H1 (cell line): Measurements from ENCODE around the gene CPNE5. TPM values are rescaled to one million over a fixed set of nuclear protein-coding genes. Genes with fewer than 3 reads are reported as not detected.

Source experiments
- CHD1 ChIP-seq: IDR thresholded peaks from 2 replicates; pipeline ENCODE4 v1.6.1; 2012; ENCODE audit warnings: low read depth, low read length, improper control_type of control experiment
- CHD7 ChIP-seq: fragments of 300-600 bp; sonication (generic); IDR thresholded peaks from 2 replicates; pipeline ENCODE4 v1.7.1; 2012; ENCODE audit warnings: low read length, moderate library complexity, mild to moderate bottlenecking, inconsistent platforms; ENCODE audit not compliant: insufficient replicate concordance
- JUND ChIP-seq: IDR thresholded peaks from 2 replicates; pipeline ENCODE4 v1.6.1; 2011; ENCODE audit warnings: mild to moderate bottlenecking, improper control_type of control experiment, low read length
- TAF7 ChIP-seq: optimal IDR thresholded peaks from 2 replicates; pipeline ENCODE3; 2011; ENCODE audit warnings: low read depth, mild to moderate bottlenecking, inconsistent platforms, low read length, moderate library complexity, borderline replicate concordance
- ZNF274 ChIP-seq: IDR thresholded peaks from 2 replicates; pipeline ENCODE4 v1.7.0; 2012; ENCODE audit warnings: low read length, borderline replicate concordance; ENCODE audit errors: extremely low read depth
- polyA plus RNA-seq, 7 experiments: library from polyadenylated mRNA; depleted of rRNA in 3 of 7; stranded (reverse) in 5 of 7; unstranded in 2 of 7; fragments of >200 nt in 5 of 7; fragments of 200-250 nt in 2 of 7; gene quantifications; 1 replicate in 5 of 7; 2 replicates in 1 of 7; 4 replicates in 1 of 7; pipeline versions ENCODE4 v1.2.1 to v1.2.3, GENCODE V29; 2011 to 2013; ENCODE audit warnings: missing spikeins in 2 of 7, mixed read lengths in 2 of 7
- total RNA-seq: library from RNA; stranded (reverse); fragmentation: NEBNext Ultra II Directional; extraction: Animal tissue kit (Norgen Biotek cat#: 25700); gene quantifications from 2 replicates; pipeline ENCODE4 v1.2.1, GENCODE V29; 2021
- TF ChIP-seq, protein P1 (sequence below): IDR thresholded peaks from 2 replicates; pipeline ENCODE4 v1.6.1; 2012; ENCODE audit warnings: low read length, inconsistent platforms

CPNE5 gene
- total and polyA plus RNA-seq, 2 of the 8 experiments (the other 6 are each of a cell fraction or from before 2014, with no cell fraction given), result 0.88 to 1.8 TPM

- TF ChIP-seq CHD7 (no peak), JUND (no peak), TAF7 (no peak), ZNF274 (no peak), CHD1 (no peak)
- TF ChIP-seq, protein P1, sequence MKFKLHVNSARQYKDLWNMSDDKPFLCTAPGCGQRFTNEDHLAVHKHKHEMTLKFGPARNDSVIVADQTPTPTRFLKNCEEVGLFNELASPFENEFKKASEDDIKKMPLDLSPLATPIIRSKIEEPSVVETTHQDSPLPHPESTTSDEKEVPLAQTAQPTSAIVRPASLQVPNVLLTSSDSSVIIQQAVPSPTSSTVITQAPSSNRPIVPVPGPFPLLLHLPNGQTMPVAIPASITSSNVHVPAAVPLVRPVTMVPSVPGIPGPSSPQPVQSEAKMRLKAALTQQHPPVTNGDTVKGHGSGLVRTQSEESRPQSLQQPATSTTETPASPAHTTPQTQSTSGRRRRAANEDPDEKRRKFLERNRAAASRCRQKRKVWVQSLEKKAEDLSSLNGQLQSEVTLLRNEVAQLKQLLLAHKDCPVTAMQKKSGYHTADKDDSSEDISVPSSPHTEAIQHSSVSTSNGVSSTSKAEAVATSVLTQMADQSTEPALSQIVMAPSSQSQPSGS, result no peak
These were observed 54.9 kb downstream of the CPNE5 start (continued) for GRCh38 chr6:36784376-36784636.
